Measurements from ENCODE around the gene STRN. TPM values are rescaled to one million over a fixed set of nuclear protein-coding genes. Genes with fewer than 3 reads are reported as not detected.

The STRN gene
- total and polyA plus RNA-seq, 9 of the 15 experiments (the other 6 are each of a cell fraction or from before 2014, with no cell fraction given) = 1.3 to 31.2 (median 20.0) TPM

DNA sequence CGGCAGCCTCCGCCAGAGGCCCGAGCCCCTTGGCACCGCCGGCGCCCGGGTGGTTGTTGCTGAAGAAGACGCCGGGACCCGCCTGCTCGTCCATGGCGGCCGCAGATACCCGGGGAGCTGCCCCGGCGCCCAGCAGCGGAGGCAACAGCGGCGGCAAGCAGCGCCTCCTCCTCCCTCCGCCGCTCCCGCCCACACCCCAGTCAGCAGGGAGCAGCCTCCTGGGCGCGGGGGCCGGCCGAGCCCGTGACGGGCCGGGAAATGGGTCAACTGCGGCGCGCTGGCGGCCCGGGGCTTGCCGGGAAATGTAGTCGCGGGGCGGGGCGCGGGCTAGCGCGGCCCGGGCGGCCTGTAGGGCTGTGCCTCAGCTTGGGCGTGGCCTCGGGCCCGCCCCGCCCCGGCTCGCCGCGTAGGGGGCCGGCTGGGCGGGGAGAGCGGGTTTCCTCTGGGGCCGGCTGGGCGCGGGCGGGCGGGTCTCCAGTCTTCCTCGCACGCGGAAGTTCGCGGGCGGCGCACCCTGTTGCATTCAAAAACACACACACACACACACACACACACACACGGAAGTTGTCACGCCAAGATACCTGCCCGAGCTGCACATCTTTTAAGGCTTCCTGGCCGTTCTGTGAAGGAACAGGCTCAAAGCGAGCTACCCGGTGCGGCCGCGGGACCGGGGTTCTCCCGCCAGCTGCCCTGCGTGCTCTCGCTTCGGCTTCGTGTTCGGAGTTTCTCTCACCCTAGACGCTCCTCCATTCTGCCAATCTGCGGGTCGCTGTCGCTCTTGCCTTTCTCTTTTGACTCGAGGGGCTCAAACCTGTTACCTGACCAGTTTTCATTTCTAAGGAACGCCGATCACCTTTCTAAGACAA, at the start of gene STRN (continued):
- TF ChIP-seq, protein P1, sequence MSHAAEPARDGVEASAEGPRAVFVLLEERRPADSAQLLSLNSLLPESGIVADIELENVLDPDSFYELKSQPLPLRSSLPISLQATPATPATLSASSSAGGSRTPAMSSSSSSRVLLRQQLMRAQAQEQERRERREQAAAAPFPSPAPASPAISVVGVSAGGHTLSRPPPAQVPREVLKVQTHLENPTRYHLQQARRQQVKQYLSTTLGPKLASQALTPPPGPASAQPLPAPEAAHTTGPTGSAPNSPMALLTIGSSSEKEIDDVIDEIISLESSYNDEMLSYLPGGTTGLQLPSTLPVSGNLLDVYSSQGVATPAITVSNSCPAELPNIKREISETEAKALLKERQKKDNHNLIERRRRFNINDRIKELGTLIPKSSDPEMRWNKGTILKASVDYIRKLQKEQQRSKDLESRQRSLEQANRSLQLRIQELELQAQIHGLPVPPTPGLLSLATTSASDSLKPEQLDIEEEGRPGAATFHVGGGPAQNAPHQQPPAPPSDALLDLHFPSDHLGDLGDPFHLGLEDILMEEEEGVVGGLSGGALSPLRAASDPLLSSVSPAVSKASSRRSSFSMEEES (CRISPR knock-in tag; IDR thresholded peaks at IDR 0.05) = no peak
- TF ChIP-seq TARDBP (IDR thresholded peaks at IDR 0.05) (peak; percentile 29; the same call in 1 of the 2 replicates), NBN (IDR thresholded peaks at IDR 0.05; ENCODE audit: low read depth) (peak; percentile 91), ETV5 (CRISPR knock-in tag; IDR thresholded peaks at IDR 0.05; ENCODE audit: low read depth) (peak; percentile 49), POLR2A (conservative IDR thresholded peaks at IDR 0.05) (peak; percentile 93), OTX1 (CRISPR knock-in tag; IDR thresholded peaks at IDR 0.05) (peak; percentile 78; the same call in 1 of the 2 replicates), FUS (optimal IDR thresholded peaks at IDR 0.05; ENCODE audit: low read depth, low read length) (no peak), SRF (CRISPR knock-in tag; IDR thresholded peaks at IDR 0.05) (no peak), ZNF586 (CRISPR knock-in tag; conservative IDR thresholded peaks at IDR 0.05) (no peak), SP1 (CRISPR knock-in tag; IDR thresholded peaks at IDR 0.05) (peak; percentile 70), HSF4 (CRISPR knock-in tag; IDR thresholded peaks at IDR 0.05; ENCODE audit: borderline replicate concordance) (no peak), ZNF77 (CRISPR knock-in tag; IDR thresholded peaks at IDR 0.05) (no peak), PML (IDR thresholded peaks at IDR 0.05; ENCODE audit: low read length) (no peak; the same call in 1 of the 2 replicates), SMARCA4 (IDR thresholded peaks at IDR 0.05) (no peak)
- TF ChIP-seq, protein P2, sequence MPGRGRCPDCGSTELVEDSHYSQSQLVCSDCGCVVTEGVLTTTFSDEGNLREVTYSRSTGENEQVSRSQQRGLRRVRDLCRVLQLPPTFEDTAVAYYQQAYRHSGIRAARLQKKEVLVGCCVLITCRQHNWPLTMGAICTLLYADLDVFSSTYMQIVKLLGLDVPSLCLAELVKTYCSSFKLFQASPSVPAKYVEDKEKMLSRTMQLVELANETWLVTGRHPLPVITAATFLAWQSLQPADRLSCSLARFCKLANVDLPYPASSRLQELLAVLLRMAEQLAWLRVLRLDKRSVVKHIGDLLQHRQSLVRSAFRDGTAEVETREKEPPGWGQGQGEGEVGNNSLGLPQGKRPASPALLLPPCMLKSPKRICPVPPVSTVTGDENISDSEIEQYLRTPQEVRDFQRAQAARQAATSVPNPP (IDR thresholded peaks at IDR 0.05; ENCODE audit: borderline replicate concordance, insufficient read depth, insufficient read length) = no peak
- TF ChIP-seq, protein P3, sequence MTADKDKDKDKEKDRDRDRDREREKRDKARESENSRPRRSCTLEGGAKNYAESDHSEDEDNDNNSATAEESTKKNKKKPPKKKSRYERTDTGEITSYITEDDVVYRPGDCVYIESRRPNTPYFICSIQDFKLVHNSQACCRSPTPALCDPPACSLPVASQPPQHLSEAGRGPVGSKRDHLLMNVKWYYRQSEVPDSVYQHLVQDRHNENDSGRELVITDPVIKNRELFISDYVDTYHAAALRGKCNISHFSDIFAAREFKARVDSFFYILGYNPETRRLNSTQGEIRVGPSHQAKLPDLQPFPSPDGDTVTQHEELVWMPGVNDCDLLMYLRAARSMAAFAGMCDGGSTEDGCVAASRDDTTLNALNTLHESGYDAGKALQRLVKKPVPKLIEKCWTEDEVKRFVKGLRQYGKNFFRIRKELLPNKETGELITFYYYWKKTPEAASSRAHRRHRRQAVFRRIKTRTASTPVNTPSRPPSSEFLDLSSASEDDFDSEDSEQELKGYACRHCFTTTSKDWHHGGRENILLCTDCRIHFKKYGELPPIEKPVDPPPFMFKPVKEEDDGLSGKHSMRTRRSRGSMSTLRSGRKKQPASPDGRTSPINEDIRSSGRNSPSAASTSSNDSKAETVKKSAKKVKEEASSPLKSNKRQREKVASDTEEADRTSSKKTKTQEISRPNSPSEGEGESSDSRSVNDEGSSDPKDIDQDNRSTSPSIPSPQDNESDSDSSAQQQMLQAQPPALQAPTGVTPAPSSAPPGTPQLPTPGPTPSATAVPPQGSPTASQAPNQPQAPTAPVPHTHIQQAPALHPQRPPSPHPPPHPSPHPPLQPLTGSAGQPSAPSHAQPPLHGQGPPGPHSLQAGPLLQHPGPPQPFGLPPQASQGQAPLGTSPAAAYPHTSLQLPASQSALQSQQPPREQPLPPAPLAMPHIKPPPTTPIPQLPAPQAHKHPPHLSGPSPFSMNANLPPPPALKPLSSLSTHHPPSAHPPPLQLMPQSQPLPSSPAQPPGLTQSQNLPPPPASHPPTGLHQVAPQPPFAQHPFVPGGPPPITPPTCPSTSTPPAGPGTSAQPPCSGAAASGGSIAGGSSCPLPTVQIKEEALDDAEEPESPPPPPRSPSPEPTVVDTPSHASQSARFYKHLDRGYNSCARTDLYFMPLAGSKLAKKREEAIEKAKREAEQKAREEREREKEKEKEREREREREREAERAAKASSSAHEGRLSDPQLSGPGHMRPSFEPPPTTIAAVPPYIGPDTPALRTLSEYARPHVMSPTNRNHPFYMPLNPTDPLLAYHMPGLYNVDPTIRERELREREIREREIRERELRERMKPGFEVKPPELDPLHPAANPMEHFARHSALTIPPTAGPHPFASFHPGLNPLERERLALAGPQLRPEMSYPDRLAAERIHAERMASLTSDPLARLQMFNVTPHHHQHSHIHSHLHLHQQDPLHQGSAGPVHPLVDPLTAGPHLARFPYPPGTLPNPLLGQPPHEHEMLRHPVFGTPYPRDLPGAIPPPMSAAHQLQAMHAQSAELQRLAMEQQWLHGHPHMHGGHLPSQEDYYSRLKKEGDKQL (CRISPR knock-in tag; IDR thresholded peaks at IDR 0.05; ENCODE audit: borderline replicate concordance) = no peak
- TF ChIP-seq, protein P4, sequence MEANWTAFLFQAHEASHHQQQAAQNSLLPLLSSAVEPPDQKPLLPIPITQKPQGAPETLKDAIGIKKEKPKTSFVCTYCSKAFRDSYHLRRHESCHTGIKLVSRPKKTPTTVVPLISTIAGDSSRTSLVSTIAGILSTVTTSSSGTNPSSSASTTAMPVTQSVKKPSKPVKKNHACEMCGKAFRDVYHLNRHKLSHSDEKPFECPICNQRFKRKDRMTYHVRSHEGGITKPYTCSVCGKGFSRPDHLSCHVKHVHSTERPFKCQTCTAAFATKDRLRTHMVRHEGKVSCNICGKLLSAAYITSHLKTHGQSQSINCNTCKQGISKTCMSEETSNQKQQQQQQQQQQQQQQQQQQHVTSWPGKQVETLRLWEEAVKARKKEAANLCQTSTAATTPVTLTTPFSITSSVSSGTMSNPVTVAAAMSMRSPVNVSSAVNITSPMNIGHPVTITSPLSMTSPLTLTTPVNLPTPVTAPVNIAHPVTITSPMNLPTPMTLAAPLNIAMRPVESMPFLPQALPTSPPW (CRISPR knock-in tag; IDR thresholded peaks at IDR 0.05) = peak; percentile 94
- TF ChIP-seq, protein P5, sequence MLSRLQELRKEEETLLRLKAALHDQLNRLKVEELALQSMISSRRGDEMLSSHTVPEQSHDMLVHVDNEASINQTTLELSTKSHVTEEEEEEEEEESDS (CRISPR knock-in tag; IDR thresholded peaks at IDR 0.05) = no peak

Measured in K562 (cell line).